IgD-negative memory B cell (primary cell): ENCODE data around the gene MAJIN. TPM values are rescaled to one million over a fixed set of nuclear protein-coding genes. Genes with fewer than 3 reads are reported as not detected.

ENCODE experiments used
- H3K27ac Mint-ChIP-seq, 3 donors: one replicate each; pipeline ENCODE4 v1.8.0; 2020 to 2022; ENCODE audit warnings: mild to moderate bottlenecking in 3 of 3, mixed read lengths in 3 of 3, moderate library complexity in 1 of 3
- H3K27me3 Mint-ChIP-seq: one replicate; pipeline ENCODE4 v1.8.0; 2021; ENCODE audit warnings: mixed read lengths
- H3K36me3 Mint-ChIP-seq: one replicate; pipeline ENCODE4 v1.8.0; 2020; ENCODE audit warnings: mild to moderate bottlenecking, mixed read lengths
- H3K4me1 Mint-ChIP-seq, 3 donors: one replicate each; pipeline ENCODE4 v1.8.0; 2020 to 2022; ENCODE audit warnings: mixed read lengths in 3 of 3, mild to moderate bottlenecking in 1 of 3
- H3K4me3 Mint-ChIP-seq, 4 donors: one replicate each; pipeline ENCODE4 v1.8.0; 2020 to 2022; ENCODE audit warnings: mild to moderate bottlenecking in 4 of 4, mixed read lengths in 4 of 4, moderate library complexity in 3 of 4
- H3K9me3 Mint-ChIP-seq, 3 donors: one replicate each; pipeline ENCODE4 v1.8.0; 2020 to 2021; ENCODE audit warnings: mixed read lengths in 3 of 3, mild to moderate bottlenecking in 1 of 3
- polyA plus RNA-seq: library from polyadenylated mRNA; unstranded; fragments of 300-500 nt; fragmentation: Illumina TruSeq; gene quantifications from one replicate; pipeline ENCODE4 v1.2.3, GENCODE V29; 2021

The MAJIN gene
- polyA plus RNA-seq, 1 donor from 2014 or later, result 0.39 TPM

DNA sequence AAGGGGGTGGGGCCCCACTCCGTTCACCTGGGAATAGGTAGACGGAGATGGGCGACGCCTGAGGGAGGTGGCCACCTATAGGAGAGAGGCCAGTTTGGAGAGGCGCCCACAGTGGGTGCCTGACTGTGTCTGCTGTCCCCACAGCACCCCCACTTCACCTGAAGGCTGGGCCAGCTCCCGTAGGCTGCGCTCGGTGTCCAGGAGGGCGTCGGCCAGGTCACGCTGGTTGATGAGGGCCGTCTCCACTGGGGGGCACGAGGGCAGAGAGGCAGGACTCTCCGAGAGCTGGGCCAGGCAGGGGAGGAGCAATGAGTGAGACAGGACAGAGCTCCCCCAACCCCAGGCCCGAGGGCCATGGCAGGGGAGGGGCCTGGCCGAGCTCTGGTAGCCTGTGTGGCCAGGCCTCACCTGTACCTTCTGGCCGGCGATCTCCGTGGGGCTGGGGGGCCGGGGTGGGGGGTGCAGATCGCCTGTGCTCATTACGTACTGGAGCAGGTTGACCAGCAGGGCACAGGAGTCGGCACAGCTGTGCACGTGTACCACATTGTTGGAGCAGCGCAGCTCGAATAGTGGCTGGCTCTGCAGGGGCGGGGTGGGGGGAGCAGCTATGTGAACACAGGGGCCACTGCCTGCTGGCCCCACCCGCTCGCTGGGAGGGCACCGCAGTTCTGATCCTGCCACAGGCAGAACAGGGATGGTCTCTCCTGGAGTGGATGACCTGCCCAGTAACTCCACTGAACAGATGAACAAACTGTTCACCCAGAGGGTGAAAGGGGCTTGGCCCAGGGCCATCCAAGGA, 69.6 kb downstream of the MAJIN start:
- Mint-ChIP-seq H3K4me1 (peaks cover 4 to 5% (median 5%) of the 10 kb centered on the region in 3 donors), H3K9me3 (no peaks in the 10 kb centered on the region), H3K36me3 (peaks cover 1% of the 10 kb centered on the region), H3K27me3 (no peaks in the 10 kb centered on the region), H3K27ac (peak overlapping the region in 1 of 3 donors; percentile 64), H3K4me3 (no peak overlapping the region)

DNA sequence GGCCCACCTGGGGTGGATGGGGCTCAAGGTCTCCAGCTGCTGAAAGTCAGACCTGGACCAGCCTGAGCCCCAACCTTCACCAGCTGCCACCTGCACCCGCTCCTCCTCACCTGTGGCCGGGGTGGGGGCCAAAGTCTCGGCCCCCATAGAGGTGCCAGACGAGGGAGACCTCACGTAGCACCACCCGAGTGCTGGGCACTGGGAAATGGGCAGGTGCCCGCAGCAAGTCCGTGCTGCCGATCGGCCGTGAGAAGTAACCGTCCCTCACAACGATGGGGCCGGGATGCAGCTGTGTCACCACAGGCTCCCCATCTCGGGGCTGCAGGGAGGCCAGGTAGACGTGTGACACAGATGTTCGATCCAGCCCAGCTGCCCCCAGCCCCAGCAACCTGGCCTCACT, 71.1 kb downstream of the MAJIN start:
- Mint-ChIP-seq H3K9me3 (no peaks in the 10 kb centered on the region), H3K27ac (no peak overlapping the region), H3K4me1 (peaks cover 4 to 5% (median 5%) of the 10 kb centered on the region in 3 donors), H3K4me3 (no peak overlapping the region), H3K36me3 (peaks cover 1% of the 10 kb centered on the region), H3K27me3 (no peaks in the 10 kb centered on the region)

DNA sequence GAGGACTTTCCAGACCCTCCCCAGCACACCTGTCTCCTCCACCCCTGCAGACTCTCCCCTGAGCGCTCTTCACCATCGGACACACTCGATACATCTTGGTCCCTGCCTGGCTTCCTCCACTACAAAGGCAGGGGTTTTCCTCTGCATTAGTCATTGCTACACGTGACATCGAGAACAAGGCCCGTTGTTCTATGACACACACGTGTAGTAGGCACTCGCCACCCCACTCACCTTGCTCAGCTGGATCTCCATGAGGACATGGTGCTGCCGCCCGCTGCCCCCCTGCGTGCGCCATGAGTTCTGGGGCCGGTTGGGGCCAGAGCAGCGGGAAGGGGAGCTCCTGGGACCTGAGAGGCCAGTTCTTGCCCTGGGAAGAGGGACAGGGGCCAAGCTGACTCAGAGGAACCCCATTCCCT, 71.6 kb downstream of the MAJIN start:
- H3K36me3 Mint-ChIP-seq, result peaks cover 1% of the 10 kb centered on the region
- no peaks in the 10 kb centered on the region for H3K9me3 Mint-ChIP-seq
- H3K4me3 Mint-ChIP-seq, result peak overlapping the region in 2 of 4 donors; percentile 5 to 24

DNA sequence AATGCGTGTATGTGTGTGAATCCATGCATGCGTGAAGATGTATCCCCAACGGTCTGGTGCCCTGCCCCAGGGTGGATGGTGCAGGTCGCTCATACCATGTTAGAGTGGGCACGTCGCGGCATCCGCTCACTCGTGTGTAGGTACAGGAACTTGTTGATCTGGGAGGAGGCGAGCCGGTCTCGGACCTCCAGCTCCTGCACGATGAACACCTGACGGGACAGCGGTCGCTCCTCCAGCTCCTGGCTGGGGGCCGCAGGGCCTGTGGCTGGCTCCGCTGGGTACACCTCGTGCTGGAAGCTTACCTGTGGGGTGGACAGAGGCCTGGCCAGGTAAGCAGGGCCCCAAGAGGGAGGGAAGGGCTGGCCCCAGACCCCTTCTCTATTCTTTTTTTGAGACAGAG, 73.4 kb downstream of the MAJIN start:
- Mint-ChIP-seq H3K27ac (no peak overlapping the region), H3K4me3 (no peak overlapping the region), H3K9me3 (no peaks in the 10 kb centered on the region), H3K36me3 (peaks cover 1% of the 10 kb centered on the region), H3K27me3 (no peaks in the 10 kb centered on the region), H3K4me1 (peaks cover 5 to 7% (median 6%) of the 10 kb centered on the region in 3 donors)

More for the DNA sequence above, 71.6 kb downstream of the MAJIN start:
- peaks cover 4 to 5% (median 5%) of the 10 kb centered on the region in 3 donors for H3K4me1 Mint-ChIP-seq
- no peaks in the 10 kb centered on the region for H3K27me3 Mint-ChIP-seq
- H3K27ac Mint-ChIP-seq, result peak overlapping the region; percentile 34 to 95 (median 95)

DNA sequence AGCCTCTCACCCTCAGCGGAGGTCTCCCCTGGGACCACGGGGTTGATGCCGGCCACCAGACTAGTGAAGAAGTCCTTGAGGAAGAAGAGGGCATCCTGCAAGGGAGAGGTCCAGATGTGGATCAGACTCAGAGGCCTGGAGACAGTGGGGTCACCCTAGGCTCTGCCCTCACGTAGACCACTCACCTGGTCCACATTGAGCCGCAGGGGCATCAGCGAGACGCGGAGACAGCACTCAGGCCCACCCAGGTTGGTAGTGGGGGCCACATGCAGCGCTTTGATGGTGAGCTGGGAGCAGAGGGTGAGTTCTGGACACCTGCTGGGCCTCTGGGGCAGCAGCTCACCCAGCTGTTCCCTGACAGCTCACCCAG, 73.8 kb downstream of the MAJIN start:
- Mint-ChIP-seq H3K27me3 (no peaks in the 10 kb centered on the region), H3K36me3 (peaks cover 1% of the 10 kb centered on the region), H3K9me3 (no peaks in the 10 kb centered on the region), H3K4me1 (peaks cover 5 to 7% (median 6%) of the 10 kb centered on the region in 3 donors), H3K4me3 (no peak overlapping the region), H3K27ac (no peak overlapping the region)

DNA sequence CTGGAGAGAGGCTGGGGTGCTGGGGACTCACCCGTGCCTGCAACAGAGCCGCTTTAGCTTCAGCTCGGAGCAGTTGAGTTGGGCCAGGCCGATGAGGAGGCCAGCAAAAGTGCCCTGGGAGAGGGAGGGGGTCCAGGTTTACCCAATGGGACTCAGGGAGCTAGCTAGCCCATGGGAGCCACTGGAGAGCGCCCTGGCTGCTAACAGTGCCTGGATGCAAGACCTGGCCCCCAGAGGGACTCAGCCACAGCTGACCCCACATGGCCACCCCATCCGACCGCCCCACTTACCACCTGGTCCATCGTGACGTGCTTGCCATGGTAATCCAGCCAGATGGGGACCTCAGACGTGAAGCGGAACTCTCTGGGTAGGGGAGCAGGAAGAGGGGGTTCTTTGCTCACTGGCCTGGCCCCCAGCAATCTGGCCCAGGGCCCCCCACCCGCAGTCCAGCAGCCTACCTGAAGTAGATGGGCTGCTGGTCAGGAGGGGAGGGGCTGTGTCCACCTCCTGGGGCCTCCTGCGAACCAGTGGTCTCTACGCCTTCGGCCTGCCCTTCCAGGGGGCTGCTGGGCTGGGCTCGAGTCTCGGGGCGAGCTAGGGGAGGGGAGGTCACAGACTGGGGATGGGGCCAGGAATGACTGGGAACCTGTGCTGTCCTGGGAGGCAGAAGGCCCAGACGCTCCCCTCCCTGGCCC, 74.4 kb downstream of the MAJIN start:
- peaks cover 6 to 7% (median 6%) of the 10 kb centered on the region in 3 donors for H3K4me1 Mint-ChIP-seq
- no peaks in the 10 kb centered on the region for H3K9me3 Mint-ChIP-seq
- peaks cover 1% of the 10 kb centered on the region for H3K36me3 Mint-ChIP-seq
- H3K27ac Mint-ChIP-seq, result no peak overlapping the region
- no peak overlapping the region for H3K4me3 Mint-ChIP-seq
- H3K27me3 Mint-ChIP-seq, result no peaks in the 10 kb centered on the region

DNA sequence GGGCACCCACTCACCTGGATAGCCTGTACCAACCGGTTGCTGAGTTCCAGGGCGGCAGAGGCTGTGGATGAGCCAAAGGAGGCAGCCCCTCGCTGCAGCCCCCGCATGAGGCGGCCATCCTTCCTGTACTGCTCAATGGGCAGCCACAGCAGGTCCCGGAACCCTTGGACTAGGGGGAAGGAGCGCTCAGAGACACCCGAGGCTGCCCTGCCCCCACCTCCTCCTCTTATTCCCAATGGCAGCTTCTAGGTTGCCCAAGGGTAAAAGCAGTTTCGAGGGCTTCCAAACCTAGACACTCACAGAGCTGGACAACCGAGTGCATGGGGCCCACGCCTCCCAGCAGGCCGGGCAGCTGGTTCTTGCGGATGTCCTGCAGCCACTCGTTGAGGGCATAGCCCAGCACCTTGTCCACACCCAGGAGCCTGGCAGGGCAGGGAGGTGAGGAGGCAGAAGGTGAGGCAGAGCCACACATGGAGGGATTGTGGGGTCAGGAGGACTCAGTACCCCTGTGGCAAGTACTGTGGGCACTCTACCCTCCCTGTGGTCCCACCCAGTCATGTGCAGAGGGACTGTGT, 75.4 kb downstream of the MAJIN start:
- H3K4me3 Mint-ChIP-seq, result no peak overlapping the region
- H3K4me1 Mint-ChIP-seq, result peaks cover 10 to 11% (median 10%) of the 10 kb centered on the region in 3 donors
- H3K27ac Mint-ChIP-seq, result no peak overlapping the region
- H3K36me3 Mint-ChIP-seq, result peaks cover 1% of the 10 kb centered on the region
- no peaks in the 10 kb centered on the region for H3K27me3 Mint-ChIP-seq
- H3K9me3 Mint-ChIP-seq, result no peaks in the 10 kb centered on the region

DNA sequence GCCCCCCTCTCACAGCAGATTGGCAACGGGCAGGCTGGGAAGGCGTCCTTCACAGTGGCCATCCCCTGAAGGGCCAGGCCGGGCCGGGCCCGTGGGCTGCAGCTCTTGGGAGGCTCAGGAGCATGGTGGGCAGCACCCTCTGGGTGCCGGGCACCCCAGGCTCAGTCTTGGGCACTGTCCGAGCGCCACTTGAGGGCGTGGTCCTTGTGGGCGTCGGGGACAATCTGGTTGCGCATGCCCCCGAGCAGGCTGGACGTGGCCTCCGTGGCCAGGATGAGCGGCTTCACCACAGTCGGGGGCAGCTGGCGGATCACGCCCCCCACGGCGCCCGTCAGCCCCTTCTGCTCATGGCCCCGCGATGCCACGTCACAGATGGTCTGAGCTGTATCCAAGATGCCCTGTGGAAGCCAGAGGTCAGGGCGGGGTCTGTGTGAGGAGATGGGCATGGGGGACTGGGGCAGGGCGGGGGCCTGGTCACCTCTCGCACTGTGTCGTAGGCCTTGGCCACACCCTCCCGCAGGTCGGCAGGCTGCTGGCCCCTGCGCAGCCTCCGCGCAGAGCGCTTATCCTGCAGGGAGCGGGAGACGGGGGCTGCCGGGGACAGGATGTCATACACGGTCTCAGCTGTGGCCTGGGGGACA, 77.0 kb downstream of the MAJIN start:
- Mint-ChIP-seq H3K9me3 (no peaks in the 10 kb centered on the region), H3K27me3 (no peaks in the 10 kb centered on the region), H3K36me3 (no peaks in the 10 kb centered on the region), H3K4me3 (no peak overlapping the region), H3K27ac (peak overlapping the region in 1 of 3 donors; percentile 91), H3K4me1 (peaks cover 6 to 7% (median 7%) of the 10 kb centered on the region in 3 donors)

DNA sequence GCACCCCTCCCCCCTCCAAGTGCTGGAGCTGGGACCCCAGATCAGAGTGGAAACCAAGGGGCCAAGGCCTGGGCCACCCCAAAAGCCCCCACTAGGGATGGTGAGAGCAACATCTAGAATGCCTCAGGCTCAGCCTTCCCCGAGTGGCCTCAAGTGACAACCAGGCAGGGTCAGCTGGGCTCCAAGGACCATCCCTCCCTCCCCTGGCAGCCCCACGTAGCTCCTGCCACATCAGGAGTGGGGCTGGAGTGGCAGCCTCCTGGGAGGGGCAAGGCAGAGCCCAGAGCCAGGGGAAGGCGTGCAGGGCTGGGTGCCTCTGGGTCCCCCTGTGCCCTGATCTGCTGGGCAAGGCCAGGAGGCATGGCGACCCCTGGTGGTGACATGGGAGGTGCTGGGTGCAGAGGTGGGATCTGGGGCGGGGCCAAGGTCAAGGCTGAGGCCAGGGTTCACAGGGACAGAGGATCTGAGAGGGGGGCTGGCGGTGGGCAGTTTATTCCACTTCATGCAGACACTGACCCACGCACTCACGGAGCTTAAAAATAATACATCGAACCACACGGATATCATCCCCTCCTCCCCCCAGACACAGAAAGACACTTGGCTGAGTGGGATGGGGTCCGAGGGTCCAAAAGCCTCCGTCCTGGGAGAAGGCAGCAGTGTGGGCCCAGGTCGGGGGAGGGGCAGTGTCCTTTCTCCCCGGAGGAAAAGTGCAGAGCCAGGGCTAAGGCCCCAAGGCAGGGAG, 77.7 kb downstream of the MAJIN start:
- no peaks in the 10 kb centered on the region for H3K9me3 Mint-ChIP-seq
- H3K4me1 Mint-ChIP-seq, result peaks cover 6 to 7% (median 6%) of the 10 kb centered on the region in 3 donors
- H3K36me3 Mint-ChIP-seq, result no peaks in the 10 kb centered on the region
- H3K4me3 Mint-ChIP-seq, result no peak overlapping the region
- peak overlapping the region in 1 of 3 donors; percentile 91 for H3K27ac Mint-ChIP-seq
- no peaks in the 10 kb centered on the region for H3K27me3 Mint-ChIP-seq

DNA sequence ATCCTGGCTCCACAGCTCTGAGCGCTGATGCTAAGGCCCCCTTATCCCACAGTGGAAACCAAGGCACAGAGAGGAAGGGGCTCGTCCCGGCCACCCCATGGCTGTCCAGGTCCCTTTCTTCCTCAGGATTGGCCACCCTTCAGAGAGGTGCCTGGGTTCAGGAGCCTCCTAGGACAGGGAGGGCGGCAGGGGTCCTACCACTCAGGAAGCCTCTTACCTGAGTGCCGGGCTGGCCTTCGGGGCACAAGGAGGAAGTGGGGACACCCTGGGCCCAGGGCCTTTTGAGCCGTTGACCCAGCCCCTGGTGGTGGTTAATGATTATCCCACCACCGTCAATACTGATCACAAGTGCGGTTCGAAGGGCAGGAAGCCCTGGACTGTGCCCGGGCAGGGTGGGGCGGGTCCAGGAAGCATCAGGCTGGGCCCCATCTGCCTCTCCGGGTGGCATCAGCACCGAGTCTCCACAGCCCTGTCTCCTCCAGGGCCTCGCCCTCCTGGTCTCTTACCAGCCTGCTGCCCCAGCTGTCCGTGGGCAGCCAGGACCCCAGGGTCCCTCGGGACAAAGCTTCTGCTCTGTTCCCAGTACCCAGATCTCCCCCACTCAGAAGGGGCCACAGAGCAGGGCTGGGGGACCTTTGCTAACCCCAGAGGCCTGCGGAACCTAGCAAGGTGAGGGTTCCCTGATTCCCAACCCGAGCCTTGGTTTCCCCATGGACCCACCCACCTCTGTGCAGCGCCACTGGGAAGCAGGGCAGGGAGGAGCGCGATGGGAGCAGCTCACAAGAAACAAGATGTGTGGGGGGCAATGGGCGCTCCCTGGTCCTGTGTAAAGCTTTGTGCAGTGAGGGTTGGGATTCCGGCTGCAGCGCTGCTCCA, 78.5 kb downstream of the MAJIN start:
- H3K9me3 Mint-ChIP-seq, result no peaks in the 10 kb centered on the region
- H3K36me3 Mint-ChIP-seq, result no peaks in the 10 kb centered on the region
- H3K27ac Mint-ChIP-seq, result no peak overlapping the region
- H3K27me3 Mint-ChIP-seq, result no peaks in the 10 kb centered on the region
- H3K4me1 Mint-ChIP-seq, result peaks cover 6 to 7% (median 6%) of the 10 kb centered on the region in 3 donors
- H3K4me3 Mint-ChIP-seq, result no peak overlapping the region

DNA sequence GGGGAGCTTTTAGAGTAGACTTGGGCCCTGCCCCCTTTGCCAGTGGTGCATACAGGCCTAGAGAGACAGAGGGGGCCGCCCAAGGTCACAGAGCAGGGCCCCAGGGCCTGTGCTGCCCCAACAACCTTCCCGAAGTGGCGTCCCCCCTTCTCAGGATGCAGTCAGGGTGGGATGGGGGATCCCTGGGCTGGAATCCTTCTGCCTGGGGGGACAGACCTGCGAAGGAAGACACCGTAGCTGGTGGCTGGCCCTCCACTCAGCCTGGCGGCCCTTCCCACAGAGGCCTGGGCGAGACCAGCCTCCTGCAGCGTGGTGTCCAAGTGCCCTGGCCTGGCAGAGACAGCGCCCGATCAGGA, 79.1 kb downstream of the MAJIN start:
- peak overlapping the region in 1 of 3 donors; percentile 81 for H3K27ac Mint-ChIP-seq
- H3K27me3 Mint-ChIP-seq, result no peaks in the 10 kb centered on the region

DNA sequence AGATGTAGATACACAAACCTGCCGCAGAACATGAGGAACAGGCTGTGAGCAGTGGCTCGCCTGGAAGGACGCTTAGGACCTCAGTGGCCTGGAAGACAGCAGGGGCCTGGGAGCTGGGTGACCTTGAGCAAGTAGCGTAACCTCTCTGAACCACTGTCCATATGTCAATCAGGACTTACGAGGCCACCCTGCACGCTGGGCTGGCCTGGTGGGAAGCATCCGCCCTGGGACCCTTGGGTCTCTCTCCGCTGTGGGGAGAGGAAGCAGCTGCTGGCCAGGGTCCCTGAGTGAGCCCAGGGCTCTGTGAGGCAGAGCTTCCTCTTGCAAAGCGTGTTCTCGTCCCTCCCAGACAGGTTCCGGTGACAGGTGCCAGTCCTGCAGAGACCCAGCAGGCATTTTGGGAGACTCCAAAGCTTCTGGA, 79.5 kb downstream of the MAJIN start:
- Mint-ChIP-seq H3K36me3 (no peaks in the 10 kb centered on the region), H3K4me3 (no peak overlapping the region), H3K27ac (peak overlapping the region in 1 of 3 donors; percentile 81), H3K27me3 (no peaks in the 10 kb centered on the region), H3K4me1 (peaks cover 11 to 13% (median 13%) of the 10 kb centered on the region in 3 donors), H3K9me3 (no peaks in the 10 kb centered on the region)

More for the DNA sequence above, 79.1 kb downstream of the MAJIN start:
- Mint-ChIP-seq H3K36me3 (no peaks in the 10 kb centered on the region), H3K4me1 (peaks cover 10 to 11% (median 11%) of the 10 kb centered on the region in 3 donors), H3K9me3 (no peaks in the 10 kb centered on the region), H3K4me3 (no peak overlapping the region)

DNA sequence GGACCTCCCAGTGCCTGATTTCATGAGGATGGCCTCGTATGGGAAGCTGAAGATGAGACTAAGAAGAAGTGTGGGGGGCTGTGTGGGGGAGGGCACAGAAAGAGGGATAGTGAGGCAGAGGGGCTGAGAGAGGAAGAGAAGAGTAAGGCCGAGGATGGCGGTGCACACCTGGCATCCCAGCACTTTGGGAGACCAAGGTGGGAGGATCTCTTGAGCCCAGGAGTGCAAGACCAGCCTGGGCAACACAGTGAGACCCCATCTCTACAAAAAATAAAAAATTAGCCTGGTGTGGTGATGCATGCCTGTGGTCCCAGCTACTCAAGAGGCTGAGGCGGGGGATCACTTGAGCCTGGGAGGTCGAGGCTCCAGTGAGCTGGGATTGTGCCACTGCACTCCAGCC, 80.0 kb downstream of the MAJIN start:
- no peaks in the 10 kb centered on the region for H3K9me3 Mint-ChIP-seq
- H3K4me1 Mint-ChIP-seq, result peaks cover 14 to 16% (median 14%) of the 10 kb centered on the region in 3 donors
- no peaks in the 10 kb centered on the region for H3K36me3 Mint-ChIP-seq
- H3K27me3 Mint-ChIP-seq, result no peaks in the 10 kb centered on the region
- H3K4me3 Mint-ChIP-seq, result no peak overlapping the region
- H3K27ac Mint-ChIP-seq, result peak overlapping the region in 1 of 3 donors; percentile 24
